MV-4-11 (cell line): ENCODE results near the gene FOXC1.
A peak's percentile ranks its signal among the peaks of the same experiment; 100 is the strongest.

Experiments used
- DNase-seq: peaks from one replicate; lab custom pipeline; 2025; lab: John Stamatoyannopoulos, UW

The FOXC1 gene

GRCh38 chr6:1643830-1644445 lies 34.2 kb downstream of the FOXC1 start:
- DNase-seq: no peak

DNA sequence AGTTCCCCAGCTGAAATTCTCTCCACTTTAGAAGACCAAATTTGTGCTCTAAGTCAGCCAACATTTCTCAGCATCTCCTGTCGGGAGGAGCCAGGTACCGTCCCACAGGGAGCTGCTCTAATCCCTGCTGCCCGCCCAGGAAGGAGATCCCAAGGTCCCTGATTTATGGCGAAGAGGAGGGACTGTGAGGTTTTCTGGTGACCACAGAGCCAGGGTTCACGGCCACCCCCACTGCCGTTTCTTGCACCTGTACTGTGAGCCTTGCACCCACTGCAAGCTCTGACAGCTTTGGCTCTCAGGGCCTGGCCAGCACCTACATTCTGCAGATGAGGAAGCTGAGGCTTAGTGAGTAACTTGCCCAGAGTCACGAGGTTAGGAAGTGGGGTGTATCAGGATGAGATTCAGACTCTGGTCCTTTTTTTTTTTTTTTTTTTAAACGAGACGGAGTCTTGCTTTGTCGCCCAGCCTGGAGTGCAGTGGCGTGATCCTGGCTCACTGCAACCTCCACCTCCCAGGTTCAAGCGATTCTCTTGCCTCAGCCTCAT lies 34.9 kb downstream of the FOXC1 start:
- peak; percentile 60 for DNase-seq

DNA sequence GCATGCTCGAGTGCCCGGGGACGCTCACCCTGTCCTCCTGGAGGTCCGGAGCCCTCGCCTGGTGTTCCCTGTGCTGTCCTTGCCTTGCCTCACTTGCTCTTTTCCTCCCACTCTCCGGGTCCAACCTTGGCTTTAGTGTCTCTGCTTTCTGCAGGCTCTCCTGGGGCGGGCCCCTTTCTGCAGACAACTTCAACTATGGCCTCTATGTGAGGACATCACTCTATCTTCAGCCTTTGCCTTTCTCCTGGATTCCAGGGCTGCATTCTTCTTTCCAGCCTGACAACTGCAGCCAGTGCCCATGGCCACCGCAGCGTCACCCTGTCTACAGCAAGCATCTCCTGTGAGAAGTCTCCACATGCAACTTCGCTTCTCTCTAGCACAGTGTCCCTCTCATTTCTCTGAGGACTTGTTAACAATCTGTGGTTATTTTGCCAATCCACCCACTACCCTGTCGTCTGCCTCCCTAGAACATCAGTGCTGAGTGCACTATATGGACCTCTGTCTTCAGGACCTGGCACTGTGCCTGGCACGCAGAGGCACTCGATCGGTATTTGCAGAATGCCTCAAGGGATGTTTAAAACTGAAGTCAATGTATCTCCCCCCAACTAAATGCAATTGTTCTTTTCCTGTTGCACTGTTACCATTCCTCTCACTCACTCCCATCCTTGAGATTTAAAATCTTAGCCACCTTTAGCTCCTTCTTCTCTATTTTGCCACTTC lies 35.9 kb downstream of the FOXC1 start:
- DNase-seq: no peak

- DNase-seq: no peak
Measured at GRCh38 chr6:1651362-1651761, 41.6 kb downstream of the FOXC1 start.

GRCh38 chr6:1652842-1653241 lies 43.1 kb downstream of the FOXC1 start:
- DNase-seq: no peak

- peak; percentile 74 for DNase-seq
Measured at GRCh38 chr6:1654054-1654453, 44.3 kb downstream of the FOXC1 start.

- no peak for DNase-seq
Measured at GRCh38 chr6:1657116-1657770, 47.5 kb downstream of the FOXC1 start.

DNA sequence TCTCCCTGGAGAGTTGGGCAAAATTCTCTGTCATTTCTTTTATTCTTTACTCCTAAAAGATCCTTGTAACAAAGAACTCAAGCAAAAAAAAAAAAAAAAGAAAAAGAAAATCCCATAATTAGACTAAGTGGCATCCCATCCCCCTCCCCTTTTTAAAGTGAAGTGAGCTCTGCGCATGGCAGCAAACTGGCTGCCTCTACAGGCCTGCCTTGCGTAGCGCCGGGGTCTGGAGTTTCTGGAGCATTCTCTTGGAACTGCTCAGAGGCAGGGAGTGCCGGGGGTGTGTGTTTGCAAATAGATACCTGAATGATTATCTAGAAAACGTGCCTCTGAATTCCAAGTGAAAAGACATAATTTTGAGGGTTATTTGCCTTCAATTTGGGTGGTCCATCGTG lies 48.1 kb downstream of the FOXC1 start:
- DNase-seq: no peak

DNA sequence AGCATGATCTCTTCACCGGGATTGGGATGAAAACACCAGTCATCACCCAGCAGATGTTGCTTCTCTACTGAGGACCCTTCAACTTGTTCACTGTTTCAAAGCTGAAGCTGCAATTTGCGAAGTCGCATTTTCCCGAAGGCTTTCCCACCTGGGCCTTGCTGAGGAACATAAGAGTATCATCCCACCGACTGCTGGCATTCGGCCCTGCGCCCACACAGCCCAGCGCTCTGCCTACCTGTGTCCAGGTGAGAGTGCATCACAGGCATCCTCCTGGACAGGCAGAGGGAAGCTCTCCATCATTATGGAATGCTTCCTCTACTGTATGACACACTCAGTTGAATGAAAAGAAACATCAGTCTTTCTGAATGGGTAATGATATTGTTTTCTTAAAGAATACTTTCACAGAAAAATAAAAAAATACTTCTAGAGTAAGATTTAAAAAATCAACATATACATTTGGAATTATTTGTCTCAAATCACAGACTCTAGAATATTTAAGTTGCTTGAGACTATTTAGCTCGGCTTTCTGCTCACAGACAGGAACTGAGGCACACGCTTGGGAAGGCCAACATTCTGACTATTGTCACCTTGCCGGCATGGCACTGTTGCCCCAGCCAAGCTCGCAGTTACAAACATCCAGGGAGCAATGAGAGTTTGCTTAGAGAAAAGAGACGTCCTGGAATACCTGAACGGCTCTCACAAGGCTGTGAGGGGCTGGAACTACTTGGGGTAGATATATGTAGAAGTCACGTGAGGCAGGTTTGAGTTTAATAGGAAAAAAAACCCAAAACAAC lies 48.7 kb downstream of the FOXC1 start:
- no peak for DNase-seq

DNA sequence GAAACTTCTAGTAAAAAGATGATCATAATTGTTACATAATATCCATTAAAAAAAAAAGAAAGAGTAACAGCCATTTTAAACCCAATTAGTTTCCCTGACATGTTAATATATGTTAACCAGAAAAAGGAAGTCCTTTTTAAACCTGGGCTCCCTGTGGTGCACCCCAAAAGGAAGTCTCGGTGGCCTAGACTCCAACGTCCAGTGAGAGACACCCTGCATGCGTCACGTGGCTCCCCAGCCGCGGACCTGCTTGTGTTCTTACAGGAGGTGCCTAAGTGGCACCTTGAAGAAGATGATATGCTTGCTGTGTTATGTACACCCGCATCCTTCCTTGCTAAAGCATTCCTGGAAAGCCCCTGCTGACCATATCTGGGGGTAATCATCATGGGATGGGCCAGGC lies 50.1 kb downstream of the FOXC1 start:
- DNase-seq: peak; percentile 35

DNA sequence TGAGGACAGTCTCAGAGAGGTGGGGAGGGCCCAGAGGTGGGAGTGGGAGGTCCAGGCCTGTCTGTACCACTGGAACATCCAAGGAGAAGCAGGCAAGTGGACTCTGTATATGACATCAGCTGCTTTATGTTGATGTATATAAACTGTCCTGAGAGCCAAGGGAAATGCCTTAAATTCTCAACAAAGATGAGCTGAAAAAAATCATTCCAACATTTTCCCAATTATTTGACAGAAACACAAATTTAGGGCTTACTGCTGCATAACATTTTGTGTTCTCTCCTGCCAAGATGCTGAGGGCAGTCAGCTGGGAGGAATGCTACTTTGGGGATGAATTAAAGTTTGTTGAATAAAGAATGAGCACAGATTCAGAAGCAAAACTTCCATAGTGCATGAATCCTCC lies 52.8 kb downstream of the FOXC1 start:
- no peak for DNase-seq
